ENCODE data around the gene HMOX2.

DNA sequence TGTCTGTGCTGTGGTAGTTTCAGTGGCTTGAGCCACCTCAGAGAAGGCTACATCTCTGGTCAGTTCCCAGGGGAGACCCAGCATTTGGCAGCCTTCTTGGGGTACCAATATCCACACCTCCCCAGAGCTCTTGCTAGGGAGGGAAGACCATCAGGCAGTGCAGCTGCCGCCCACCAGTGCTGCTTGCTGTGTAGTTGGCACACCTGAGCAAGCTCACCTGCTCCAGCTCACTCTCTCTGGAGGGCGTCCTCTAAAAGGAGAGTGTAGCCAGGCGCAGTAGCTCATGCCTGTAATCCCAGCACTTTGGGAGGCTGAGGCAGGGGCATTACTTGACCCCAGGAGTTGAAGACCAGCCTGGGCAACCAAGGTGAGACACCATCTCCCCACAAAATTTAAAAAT, 32.6 kb downstream of the HMOX2 start:
- TF ChIP-seq, protein P1, sequence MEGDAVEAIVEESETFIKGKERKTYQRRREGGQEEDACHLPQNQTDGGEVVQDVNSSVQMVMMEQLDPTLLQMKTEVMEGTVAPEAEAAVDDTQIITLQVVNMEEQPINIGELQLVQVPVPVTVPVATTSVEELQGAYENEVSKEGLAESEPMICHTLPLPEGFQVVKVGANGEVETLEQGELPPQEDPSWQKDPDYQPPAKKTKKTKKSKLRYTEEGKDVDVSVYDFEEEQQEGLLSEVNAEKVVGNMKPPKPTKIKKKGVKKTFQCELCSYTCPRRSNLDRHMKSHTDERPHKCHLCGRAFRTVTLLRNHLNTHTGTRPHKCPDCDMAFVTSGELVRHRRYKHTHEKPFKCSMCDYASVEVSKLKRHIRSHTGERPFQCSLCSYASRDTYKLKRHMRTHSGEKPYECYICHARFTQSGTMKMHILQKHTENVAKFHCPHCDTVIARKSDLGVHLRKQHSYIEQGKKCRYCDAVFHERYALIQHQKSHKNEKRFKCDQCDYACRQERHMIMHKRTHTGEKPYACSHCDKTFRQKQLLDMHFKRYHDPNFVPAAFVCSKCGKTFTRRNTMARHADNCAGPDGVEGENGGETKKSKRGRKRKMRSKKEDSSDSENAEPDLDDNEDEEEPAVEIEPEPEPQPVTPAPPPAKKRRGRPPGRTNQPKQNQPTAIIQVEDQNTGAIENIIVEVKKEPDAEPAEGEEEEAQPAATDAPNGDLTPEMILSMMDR (IDR thresholded peaks at IDR 0.05 in 4 of 5, conservative IDR thresholded peaks at IDR 0.05 in 1 of 5): no peak
- TF ChIP-seq POLR2A (IDR thresholded peaks at IDR 0.05): no peak
